ENCODE results near the gene GID4.

The GID4 gene

GRCh38 chr17:18043491-18043890 is 4.3 kb downstream of the GID4 start:
- no peak for DNase-seq (ENCODE audit: low read depth in 3 of 3)

- no peak for DNase-seq (ENCODE audit: low read depth in 3 of 3)
Observed at GRCh38 chr17:18044609-18045008, 5.4 kb downstream of the GID4 start.

- DNase-seq (ENCODE audit: low read depth in 3 of 3) = no peak
Observed at GRCh38 chr17:18045691-18046350, 6.6 kb downstream of the GID4 start.

GRCh38 chr17:18055597-18055996 is 16.4 kb downstream of the GID4 start:
- no peak for DNase-seq (ENCODE audit: low read depth in 3 of 3)

DNA sequence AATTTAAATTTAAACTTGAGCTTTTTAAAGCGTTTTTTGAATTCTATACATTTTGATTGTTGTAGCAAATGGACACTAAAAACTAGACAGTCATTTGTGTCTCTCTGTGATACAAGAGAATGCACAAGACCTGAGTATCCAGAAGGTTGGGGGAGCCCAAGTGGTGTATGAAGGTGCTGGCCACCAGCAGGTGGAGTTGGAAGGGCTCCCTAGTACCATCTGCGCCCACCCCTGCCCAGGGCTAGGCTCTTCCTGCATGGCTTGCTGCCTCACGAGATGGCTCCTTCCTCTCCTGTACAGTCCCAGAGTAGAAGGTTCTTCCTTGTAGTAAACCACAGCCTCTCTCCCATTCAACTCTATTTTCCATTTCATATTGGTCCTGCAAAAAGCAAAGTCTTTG is 17.0 kb downstream of the GID4 start:
- DNase-seq (ENCODE audit: low read depth in 3 of 3) = no peak

- no peak for DNase-seq (ENCODE audit: low read depth in 3 of 3)
Observed at GRCh38 chr17:18059283-18059682, 20.1 kb downstream of the GID4 start.

- no peak for DNase-seq (ENCODE audit: low read depth in 3 of 3)
Observed at GRCh38 chr17:18064053-18064452, 24.8 kb downstream of the GID4 start.

- no peak for DNase-seq (ENCODE audit: low read depth in 3 of 3)
Observed at GRCh38 chr17:18065546-18065945, 26.3 kb downstream of the GID4 start.

GRCh38 chr17:18066866-18067265 is 27.7 kb downstream of the GID4 start:
- DNase-seq (ENCODE audit: low read depth in 3 of 3) = no peak

- no peak for DNase-seq (ENCODE audit: low read depth in 3 of 3)
Observed at GRCh38 chr17:18069101-18069500, 29.9 kb downstream of the GID4 start.

GRCh38 chr17:18070861-18071340 is 31.7 kb downstream of the GID4 start:
- no peak for DNase-seq (ENCODE audit: low read depth in 3 of 3)

DNA sequence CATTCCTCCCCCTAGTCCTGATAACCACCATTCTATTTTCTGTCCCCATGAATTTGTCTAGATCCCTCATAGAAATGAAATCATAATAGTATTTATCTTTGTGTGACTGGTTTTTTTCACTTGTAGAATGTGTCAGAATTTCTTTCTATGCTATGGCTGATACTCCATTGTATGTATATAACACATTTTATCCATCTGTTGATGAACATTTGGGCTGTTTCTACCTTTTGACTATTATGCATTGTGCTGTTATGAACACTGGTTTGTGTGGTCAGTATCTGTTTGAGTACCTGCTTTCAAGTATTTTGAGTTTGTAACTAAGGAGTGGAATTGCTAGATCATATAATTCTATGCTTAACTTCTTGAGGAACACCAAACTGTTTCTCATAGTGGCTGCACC is 32.5 kb downstream of the GID4 start:
- DNase-seq (ENCODE audit: low read depth in 3 of 3) = no peak

DNA sequence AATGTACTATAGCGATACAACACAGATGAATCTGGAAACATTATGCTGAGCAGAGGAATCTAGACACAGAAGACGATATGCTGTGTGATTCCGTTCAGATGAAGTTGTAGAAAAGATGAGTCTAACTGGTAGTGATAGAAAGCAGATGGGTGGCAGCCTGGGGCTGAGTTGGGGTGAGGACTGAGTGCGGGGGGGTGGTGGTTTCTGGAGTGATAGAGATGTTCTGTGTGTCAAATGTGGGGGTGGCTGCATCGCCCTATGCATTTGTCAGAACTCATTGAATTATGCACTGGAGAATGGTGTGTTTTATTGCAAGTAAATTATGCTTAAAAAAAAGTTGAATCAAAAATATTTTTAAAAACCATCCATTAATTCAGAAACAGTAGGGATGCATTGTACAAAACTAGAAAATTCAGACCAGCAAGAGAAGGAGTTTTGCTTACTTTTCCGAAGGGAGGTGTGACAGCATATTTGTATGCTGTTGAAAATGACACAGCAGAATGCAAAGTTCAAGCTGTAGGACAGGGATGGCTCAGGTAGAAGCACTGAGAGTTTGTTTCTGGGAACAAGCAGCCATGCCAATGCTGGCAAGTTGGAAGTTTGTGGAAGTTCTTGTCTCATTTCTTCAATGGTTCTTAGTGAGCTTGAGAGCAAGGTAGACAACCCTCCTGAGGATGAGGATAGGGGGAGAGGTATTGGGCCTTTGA is 35.5 kb downstream of the GID4 start:
- DNase-seq (ENCODE audit: low read depth in 3 of 3) = no peak

GRCh38 chr17:18076936-18077335 is 37.7 kb downstream of the GID4 start:
- no peak for DNase-seq (ENCODE audit: low read depth in 3 of 3)

GRCh38 chr17:18079543-18079942 is 40.3 kb downstream of the GID4 start:
- no peak for DNase-seq (ENCODE audit: low read depth in 3 of 3)

DNA sequence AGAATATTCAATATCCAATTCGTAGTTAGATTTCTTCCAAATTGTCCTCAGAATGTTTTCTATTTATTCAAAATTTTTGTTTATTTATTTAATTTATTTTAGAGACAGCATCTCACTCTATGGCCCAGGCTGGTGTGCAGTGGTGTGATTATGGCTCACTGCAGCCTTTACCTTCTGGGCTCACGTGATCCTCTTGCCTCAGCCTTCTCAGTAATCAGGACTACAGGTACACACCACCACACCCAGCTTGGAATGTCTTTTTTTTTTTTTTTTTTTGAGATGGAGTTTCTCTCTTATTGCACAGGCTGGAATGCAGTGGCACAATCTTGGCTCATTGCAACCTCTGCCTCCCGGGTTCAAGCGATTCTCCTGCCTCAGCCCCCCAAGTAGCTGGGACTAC is 45.0 kb downstream of the GID4 start:
- DNase-seq (ENCODE audit: low read depth in 3 of 3) = no peak

DNA sequence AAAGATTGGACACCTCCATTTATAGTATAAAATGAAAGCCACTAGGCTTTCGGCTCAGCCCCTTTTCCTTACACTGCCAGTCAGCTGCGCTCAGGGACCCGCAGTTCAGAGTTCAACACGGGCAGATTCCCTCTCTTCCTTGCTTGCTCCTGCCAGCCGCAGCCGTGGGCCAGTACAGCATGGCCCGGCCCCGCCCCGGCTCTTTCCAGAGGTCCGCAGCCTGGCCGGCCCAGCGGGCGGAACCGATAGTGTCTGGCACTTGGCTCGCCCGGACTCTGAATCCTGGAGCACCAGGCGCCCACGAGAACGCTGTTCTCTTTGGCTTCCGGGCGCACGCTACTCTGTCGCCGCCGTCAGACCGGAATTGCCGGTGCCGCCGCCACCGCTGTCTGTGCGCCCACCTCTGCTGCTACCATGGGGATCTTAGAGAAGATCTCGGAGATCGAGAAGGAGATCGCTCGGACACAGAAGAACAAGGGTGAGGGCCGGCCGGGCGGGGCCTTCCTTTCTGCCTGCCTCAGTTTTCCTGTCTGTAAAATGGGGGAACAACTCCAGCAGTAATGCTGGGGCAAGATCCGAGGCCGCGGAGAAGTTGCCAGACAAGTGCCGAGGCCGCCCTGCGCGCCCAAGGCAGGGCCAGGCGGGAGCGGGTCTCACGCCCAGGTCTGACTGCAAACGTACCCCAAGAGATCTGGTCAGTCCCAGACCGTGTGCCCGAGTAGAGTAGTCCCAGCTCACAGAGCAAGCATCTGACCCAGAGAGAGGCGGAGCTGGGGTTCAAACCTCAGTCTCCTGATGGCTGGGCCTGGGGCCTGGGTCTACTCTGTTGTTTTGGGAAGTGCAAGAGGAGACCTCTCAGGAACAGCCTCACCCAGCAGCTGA is 48.6 kb downstream of the GID4 start, which contains the start of gene DRG2:
DRG2 (plus strand) TSS at position 339 of the 882 bp plus-strand sequence; CDS start at position 415, 76 bp downstream.
- DNase-seq (ENCODE audit: low read depth in 3 of 3) = peak; percentile 76 to 84 (median 78)

DNA sequence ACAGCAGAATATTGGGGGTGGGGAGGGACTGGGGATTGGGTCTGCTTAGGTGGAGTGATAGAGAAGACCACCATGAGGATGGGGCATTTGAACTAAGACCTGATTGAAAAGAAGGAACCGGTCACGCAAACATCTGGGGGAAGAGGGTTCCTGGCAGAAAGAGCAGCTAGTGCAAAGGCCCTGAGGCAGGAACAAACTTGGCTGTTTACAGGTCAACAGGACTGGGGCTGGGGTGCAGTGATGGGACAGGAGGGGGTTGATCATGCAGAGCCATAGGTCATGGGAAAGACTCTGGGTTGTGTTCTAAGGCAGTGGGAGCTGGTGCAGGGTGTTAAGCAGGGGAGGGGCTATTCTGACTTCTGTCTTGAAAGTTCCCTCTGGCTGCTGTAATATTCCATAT is 50.4 kb downstream of the GID4 start:
- DNase-seq (ENCODE audit: low read depth in 3 of 3) = no peak

DNA sequence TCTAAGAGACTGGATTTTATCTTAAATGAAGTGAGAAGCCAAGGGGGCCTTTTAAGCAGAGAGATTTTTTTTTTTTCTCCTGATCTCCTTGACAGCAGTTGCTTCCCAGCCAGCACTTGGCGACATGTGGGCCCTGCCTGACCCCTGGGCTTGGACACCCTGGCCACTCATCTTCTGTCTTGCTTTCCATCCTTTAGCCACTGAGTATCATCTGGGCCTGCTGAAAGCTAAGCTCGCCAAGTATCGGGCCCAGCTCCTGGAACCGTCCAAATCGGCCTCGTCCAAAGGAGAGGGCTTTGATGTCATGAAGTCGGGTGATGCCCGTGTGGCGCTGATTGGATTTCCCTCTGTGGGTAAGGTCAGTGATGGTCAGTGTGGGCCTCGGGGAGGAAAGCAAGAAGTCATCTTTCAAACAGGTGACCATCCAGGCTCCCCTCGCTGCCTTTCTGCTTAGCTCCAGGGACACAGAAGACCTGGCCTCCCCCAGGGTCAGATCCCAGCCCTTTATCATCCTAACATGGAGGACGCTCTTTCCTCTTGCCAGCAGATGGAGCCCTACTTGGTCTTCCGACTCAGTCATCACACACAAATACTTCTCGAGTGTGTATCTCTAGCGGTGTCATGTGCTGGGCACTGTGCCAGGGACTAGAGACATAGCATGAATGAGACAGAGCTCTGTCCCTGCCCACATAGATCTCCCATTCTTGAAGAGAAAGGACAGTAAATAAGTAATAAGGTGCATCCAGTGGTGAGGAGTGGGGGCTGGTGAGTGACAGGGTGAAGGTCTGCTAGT is 54.6 kb downstream of the GID4 start:
- DNase-seq (ENCODE audit: low read depth in 3 of 3) = peak in 1 of 3 donors; percentile 37

- DNase-seq (ENCODE audit: low read depth in 3 of 3) = no peak
Observed at GRCh38 chr17:18094409-18094807, 55.2 kb downstream of the GID4 start.

DNA sequence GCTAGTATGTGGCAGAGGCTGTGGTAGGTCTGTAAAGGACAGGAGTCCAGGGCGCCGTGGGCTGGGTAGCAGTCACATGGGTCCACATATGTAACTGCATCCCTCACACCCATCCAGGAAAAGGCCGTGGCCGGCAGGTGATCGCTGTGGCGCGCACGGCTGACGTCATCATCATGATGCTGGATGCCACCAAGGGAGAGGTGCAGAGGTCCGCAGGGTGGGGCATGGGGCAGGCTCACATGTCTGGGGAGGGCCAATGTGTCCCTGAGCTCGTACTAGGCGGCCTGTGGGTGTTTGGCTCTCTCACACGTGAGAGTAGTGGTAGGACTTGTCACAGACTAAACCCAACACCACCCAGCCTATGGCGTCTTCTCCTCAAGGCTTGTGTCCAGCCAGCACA is 60.3 kb downstream of the GID4 start:
- no peak for DNase-seq (ENCODE audit: low read depth in 3 of 3)

DNA sequence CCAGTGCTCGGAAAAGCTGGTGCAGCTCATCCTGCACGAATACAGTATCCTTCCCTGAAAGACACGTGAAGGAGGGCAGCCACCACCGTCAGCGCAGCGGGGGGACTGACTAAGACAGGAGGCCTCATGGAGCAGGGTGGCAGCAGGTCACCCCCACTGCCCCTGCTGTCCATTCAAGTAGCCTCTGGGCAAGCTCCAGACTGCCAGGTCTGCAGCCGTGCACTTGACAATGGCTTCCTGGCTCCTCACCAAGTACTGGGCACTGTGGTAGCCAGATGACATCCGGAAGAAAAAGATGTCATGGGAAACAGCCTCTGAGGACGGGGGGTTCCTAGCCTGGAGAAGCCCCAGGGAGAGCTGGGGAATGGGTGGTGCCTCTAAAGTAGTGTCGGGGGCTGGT is 61.4 kb downstream of the GID4 start:
- DNase-seq (ENCODE audit: low read depth in 3 of 3) = no peak
